ENCODE results near the gene ZFR2. TPM values are rescaled to one million over a fixed set of nuclear protein-coding genes. Genes with fewer than 3 reads are reported as not detected.
"Not testable (repeated sequence)": the region's sequence is repeated elsewhere in the genome, so short reads cannot be mapped to it uniquely, and the experiment has no call there.

The ZFR2 gene
- total RNA-seq, 2 donors from 2014 or later = not detected

DNA sequence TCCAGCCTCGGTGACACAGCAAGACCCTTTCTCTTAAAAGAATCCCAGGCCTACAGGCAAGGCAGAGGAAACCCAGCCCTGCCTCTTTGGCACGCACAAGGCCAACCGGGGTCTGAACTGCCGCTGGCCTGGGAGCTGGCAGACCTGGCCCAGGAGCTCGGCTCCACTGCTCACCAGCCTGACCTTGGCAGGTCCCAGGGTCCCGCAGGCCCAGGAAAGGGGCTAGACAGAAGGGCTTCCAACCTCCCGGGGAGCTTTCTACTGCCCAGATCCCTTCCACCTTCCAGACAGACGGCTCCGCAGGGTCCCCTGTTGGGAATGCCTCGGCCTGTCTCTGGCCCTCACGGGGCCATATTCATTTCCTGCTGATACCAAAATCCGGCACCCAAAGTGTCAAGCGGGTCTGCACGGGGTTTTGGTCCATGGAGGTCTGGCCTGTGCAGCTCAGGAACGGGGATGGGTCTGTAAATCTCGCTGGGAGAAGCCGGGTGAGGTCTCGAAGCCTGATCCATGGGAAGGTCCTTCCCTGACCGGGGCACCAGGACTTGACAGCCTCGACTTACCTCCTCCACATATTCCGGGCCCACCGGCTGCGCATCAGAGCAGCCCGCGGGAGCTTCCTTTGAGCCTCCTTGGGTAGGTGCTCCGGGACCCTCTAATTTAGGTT is 46.0 kb downstream of the ZFR2 start:
- intact Hi-C loops (cut with DNase I, micrococcal nuclease) = no loop called here
- DNase-seq = no peak
- ATAC-seq = no peak

DNA sequence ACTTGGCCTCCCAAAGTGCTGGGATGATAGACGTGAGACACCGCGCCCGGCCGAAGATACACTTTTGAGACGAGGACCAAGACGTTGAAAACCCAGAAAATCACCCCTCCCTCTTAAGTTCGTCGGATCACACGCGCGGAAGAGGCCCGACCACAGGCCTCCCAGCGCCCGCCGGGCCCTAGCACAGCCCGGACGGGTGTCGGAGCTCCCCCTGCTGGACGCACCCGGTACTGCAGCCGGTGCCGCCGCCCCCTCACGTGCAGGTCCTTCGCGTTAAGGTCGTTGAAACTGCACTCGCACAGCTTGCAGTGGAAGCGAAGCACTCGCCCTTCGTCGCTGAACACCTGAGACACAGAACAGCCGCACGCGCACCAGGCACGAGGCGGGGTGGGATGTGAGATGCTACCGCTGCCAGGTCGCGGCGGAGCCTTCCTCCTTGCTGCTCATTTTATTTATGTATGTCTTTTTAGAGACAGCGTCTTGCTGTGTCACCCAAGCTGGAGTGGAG is 46.9 kb downstream of the ZFR2 start:
- intact Hi-C loops (cut with DNase I, micrococcal nuclease) = no loop called here
- peak in 1 of 2 donors; percentile 77 for DNase-seq
- ATAC-seq = peak; percentile 86

DNA sequence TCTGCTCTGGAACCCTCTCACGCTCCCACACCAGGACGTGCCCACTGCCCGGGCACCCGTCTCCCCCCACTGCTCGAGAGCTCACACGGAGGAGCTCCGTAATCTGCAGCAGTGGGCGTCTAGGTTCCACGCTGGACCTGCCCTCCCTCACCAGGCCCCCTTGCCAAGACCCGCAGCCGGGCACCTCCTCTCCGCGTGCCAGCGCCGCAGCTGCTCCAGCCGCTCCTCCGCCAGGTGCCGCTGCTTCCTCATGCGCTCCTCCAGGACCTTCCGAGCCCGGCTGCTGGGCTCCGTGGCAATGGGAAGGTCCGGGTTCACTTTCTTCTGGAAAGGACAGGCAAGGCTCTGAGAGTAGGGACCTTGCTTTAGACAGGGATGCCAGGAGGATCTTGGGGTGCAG is 47.7 kb downstream of the ZFR2 start:
- ATAC-seq = peak; percentile 48
- intact Hi-C loops (cut with DNase I, micrococcal nuclease) = no loop called here
- DNase-seq = no peak

DNA sequence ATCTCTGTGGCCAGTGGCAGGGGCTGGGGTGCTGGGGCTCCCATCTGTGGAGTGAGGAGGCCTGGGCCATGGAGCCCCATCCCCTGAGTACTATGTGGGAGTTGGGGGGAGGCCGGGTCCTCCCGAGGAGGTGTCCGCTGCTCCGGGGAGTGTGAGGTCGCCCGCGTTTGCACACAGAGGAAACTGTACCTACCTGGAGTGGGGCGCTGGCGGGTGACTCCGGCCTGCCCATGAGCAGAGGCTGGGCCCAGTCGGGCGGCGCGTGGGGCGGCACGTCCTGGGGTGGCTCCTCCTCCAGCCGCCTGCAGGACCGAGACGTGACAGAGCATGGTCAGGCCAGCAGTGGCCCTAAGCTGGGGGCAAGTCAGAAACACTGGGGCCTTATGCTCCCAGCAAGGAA is 48.8 kb downstream of the ZFR2 start:
- DNase-seq (no peak), ATAC-seq (no peak)
- intact Hi-C loops (cut with DNase I, micrococcal nuclease) = no loop called here

DNA sequence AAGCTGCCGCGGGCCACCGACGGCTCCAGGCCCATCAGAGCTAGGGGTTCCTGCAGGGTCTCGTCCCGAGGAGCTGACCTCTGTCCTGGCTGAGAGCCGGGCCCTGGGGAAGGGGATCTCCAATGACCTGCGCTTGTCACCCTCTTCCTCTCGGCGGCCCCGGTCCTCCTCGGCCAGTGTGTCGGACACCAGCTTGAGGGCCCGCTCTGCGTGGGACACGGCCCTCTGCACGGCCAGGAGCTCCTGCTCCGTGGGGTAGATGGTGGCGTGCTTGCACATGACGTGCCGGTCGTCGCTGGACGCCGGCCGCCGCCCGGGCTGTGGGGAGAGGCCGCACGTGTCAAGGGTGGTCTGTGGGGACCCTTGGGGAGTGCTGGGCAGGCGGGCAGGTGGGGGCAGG is 49.9 kb downstream of the ZFR2 start:
- DNase-seq = no peak
- intact Hi-C loops (cut with DNase I, micrococcal nuclease) = no loop called here
- no peak for ATAC-seq

DNA sequence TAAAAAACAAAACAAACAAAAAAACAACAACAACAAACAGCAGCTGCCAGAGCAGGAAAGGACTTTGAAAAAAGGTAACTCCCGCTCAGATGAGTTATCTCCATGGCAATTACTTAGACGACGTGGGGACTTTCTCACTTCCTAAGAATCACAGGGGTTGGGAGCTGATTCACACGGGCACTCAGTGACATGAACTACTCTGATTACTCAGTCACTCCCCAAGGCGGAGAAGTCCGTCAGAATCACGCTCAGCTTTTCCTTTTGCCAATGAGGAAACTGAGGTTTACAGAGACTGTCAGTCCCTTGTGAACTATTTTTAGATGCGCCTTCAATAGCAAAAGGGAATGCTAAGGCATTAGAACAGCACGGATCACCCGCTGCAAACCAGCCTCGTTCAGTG is 50.4 kb downstream of the ZFR2 start:
- no peak for DNase-seq
- intact Hi-C loops (cut with DNase I, micrococcal nuclease) = no loop called here
- ATAC-seq = peak; percentile 38

DNA sequence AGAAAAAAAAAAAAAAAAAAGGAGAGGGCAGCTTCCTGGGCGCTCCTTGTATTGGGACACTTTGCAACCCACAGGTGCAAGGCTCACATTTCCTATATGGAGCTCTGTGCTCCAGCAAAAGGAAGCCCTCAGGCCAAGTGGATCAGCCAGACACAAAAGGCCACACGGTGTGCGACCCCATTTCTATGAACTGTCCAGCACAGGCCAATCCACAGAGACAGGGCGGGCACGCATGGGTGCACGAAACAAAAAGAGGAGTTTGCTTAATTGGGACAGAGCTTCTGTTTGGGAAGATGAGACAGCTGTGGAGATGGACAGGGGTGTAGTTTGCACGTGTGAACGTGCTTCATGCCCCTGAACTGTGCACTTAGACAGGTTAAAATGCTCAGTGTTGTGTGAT is 51.1 kb downstream of the ZFR2 start:
- intact Hi-C loops (cut with DNase I, micrococcal nuclease) = no loop called here

DNA sequence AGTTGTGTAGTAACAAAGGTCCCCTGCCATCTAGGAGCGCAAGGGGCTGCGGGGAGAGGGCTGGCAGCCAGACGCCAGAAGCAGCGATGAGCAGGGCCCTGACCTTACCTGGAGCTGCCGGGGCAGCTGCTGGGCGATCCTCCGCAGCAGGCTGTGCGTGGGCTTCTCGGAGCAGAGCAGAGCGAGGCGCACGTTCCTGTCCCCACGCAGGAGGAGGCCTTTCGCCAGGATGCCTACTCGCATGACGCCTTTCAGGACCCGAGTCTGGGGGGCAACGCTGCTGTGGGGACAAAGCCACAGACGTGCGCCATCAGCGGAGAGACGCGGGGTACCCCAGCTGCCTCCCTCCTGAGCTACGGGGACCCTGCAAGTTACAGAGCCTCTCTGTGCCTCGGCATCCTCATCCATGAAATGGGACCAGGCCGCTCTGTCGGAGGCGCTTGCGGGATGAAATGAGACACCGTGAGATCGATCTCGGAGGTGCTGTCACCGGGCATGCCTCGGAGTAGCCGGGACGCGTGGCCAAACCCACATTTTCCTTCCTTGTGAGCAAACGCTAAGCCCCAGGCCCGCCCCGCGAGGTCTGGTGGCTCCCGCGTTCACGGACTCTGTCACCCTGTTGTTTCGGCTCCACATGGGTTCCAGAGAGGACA is 52.1 kb downstream of the ZFR2 start:
- ATAC-seq (no peak), DNase-seq (no peak)
- intact Hi-C loops (cut with DNase I, micrococcal nuclease) = no loop called here

More for the DNA sequence above, 51.1 kb downstream of the ZFR2 start:
- DNase-seq = no peak
- no peak for ATAC-seq

DNA sequence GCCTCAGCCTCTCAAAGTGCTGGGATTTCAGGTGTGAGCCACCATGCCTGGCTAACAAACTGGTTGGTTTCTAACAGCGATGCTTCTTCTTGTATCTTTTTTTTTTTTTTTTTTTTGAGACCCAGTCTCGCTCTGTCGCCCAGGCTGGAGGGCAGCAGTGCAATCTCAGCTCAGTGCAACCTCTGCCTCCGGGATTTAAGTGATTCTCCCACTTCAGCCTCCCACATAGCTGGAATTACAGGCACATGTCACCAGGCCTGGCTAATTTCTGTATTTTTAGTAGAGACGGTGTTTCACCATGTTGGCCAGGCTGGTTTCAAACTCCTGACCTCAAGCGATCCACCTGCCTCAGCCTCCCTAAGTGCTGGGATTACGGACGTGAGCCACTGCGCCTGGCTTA is 52.7 kb downstream of the ZFR2 start:
- DNase-seq; ATAC-seq; intact Hi-C loops (cut with DNase I, micrococcal nuclease): not testable (repeated sequence)

DNA sequence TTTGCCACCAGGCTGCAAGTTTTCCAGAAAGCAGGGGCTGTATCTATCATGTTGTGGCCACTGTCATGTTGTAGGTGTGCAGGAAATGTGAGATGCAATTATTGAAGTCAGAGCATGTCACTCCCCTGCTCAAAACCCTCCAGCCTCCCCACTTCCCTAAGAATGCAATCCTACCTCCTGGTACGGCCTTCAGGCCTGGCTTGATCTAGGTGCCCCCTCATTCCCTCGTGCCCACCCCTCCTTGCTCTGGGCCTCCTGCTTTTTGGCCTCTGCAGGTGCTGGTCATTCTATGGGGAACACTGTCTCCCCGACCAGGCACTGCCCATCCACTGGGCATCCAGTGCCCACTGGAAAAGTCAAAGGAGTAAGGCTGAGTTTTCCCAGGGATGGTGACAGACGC is 54.2 kb downstream of the ZFR2 start:
- intact Hi-C loops (cut with DNase I, micrococcal nuclease) = no loop called here
- ATAC-seq = no peak
- no peak for DNase-seq

DNA sequence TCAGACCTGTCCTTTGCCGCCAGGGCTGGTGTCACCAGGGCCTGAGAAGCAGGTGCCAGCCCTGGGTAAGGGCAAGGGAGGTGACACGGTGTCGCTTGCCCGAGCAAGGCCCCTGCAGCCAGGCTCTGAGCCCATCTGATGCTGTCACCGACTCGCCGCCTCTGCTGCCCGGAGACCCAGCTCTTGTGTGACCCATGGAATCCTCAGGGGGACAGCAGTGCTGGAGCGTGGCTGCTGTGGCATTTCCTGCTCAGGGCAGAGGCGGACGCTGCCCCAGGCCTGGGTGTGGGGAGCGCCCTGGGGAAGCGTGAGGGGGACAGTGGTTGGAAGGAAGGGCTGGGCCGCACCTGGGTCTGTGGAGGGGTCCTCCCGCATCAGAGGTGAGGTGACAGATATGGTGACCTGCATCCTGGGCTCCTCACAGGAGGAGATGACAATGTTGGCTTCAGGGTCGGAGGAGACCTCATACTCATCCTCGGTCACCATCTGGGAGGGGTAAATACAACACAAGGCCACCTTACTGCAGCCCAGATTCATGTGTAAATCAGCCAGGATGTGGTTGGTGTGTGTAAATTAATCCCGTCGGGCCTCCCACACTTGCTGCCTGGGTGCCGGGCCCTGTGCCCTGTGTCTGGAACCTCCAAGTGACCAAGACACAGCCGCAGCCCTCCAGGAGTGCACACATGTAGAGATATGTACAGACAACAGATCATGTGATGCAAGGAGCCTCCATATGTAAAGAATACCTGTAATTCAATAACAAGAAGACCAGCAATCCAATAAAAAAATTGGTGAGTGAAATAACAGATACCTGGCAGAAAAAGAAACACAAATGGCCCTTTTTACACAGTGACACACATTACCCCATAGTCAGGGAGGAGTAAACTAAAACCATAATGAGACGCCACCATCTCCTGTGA is 55.1 kb downstream of the ZFR2 start:
- intact Hi-C loops (cut with DNase I, micrococcal nuclease) = no loop called here
- DNase-seq (no peak), ATAC-seq (no peak)

DNA sequence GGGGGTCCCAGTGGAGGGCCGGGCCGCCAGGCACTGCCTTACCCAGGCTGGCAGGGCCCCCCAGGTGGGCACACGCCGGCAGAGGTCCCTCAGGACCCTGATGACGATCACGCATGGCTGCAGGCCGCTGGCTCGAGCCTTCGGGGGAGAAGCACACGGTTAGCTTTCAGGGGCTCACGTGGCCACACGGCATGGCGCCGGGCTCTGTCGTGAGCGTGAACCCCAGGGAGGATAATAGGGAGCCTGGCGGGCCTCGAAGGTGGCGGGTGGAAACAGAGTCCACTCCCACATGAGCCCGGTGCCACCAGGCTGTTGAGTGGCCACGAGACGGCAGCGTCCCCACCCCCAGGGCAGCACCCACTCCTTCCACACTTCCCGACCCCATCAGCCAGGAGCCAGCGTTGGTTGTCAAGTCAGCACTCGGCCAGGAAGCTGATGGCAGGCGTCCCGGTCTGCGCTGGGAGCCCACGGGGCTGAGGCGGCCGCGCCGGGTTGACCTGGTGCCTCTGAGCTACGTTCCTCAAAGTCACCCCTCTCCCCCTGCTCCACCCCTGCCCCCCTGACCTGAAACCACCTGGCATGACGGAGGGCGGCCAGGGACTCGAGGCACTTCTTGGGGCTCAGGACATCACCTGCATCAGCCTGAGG is 58.0 kb downstream of the ZFR2 start:
- ATAC-seq = no peak
- no peak for DNase-seq

DNA sequence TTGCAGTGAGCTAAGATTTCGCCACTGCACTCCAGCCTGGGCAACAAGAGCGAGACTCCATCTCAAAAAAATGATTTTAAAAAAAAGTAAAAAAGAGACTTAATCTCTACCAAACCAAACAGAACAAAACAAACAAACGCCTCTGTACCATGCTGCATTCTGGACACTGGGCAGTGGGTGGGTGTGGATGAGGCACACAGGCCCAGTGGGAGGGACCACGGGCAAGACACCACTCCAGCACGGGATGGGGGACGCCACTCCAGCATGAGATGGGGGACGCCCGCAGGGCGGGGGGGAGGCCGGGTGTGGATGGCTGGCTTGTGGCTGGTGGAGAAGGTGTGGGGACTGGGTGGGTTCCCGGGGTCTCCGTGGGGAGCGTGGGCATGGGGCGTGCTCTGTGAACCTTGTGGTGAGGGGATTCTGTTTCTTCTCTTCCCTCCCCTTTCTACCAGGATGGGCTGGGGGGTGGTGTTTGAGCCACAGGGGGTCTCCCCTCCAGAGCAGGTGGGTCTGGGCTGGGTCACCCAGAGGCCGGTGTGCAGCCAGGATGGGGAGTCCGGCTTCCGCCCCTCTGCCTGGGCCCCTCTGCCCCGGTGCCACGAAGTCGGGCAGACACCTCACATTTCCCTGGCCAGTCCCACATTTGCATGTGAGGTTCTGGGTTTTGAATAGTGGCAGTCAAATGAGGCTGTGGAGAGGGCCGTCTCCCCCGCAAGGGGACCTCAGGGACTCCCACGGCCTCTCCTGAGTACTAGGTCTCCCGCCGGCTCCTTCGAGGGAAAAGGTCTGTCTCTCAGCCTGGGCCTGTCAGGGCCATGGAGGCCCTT is 58.7 kb downstream of the ZFR2 start:
- ATAC-seq (no peak), DNase-seq (no peak)
- intact Hi-C loops (cut with DNase I, micrococcal nuclease) = no loop called here

More for the DNA sequence above, 58.0 kb downstream of the ZFR2 start:
- intact Hi-C loops (cut with DNase I, micrococcal nuclease) = no loop called here

DNA sequence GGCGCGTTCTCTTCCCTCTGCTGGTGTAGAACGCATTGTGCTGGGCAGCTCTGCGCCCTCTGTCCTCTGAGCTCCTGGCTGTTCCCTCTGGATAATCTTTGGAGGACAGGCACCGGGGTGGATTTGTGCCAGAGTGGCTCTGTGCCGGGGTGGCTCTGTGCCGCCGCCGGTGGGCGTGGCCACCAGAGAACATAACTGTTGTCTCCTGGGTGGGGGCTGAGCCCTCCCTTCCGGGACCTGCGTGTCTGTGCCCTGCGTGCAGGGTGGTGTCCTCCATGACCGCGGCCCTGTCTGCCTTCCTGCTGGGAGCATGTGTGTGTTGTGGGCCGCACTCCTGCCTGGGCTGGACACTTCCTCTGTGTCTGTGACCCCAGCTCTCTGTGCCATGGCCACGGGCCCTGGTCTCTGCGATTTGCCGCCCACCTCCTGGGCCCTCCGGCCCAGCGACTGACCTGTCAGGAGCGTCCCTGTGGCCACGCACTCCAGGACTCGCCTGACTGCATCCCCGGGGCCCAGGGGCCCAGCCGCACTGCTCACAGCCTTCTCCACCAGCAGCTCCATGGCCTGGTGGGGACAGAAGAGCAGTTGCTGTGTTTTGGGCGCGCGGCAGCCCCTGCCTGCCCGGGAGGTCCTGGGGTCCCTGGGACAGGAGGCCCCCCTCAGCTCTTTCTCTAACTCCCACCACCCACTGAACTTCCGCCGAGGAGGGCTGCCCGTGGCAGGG is 60.3 kb downstream of the ZFR2 start:
- DNase-seq = no peak
- no peak for ATAC-seq
- intact Hi-C loops (cut with DNase I, micrococcal nuclease) = no loop called here

DNA sequence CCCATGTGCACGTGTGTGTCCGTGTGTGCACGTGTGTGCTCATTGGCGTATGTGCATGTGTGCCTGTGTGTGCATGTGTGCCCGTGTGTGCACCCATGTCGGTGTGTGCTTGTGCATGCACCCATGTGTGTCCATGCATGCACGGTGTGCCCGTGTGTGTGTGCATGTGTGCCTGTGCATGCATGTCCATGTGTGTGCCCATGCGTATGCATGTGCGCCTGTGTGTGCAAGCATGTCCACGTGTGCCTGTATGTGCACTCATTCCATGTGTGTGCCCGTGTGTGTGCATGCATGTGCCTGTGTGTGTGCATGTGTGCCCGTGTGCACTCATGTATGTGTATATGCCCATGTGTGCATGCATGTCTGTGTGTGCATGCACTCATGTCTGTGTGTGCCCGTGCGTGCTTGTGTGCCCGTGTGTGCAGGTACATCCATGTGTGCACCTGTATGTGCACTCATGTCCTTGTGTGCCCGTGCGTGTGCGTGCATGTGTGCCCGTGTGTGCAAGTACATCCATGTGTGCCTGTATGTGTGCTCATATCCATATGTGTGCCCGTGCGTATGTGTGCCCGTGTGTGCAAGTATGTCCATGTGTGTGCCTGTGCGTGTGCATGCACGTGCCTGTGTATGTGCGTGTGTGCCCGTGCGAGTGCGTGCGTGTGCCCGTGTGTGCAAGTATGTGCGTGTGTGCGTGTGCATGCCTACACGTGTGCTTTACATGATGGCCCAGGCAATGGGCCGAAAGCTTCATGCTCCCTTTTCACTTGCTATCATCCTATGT is 61.1 kb downstream of the ZFR2 start:
- intact Hi-C loops (cut with DNase I, micrococcal nuclease) = no loop called here
- ATAC-seq (no peak), DNase-seq (no peak)

DNA sequence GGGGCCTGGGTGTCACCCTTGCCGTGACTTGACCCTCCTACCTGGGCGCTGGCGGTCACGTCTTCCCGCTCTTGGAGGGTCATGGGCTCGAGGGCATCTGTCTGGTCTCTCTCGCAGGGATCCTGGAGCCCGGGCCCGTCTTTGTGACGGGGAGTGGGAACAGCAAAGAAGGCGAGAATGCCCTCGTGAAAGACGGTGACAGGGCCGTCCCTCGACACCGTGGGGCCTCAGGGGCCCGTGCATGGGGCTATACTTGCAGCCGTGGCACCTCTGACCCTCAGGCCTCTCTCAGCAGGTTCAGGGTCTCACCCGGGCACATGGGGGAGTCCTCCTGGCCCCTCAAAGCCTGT is 61.7 kb downstream of the ZFR2 start:
- no peak for DNase-seq
- no peak for ATAC-seq
- intact Hi-C loops (cut with DNase I, micrococcal nuclease) = no loop called here

DNA sequence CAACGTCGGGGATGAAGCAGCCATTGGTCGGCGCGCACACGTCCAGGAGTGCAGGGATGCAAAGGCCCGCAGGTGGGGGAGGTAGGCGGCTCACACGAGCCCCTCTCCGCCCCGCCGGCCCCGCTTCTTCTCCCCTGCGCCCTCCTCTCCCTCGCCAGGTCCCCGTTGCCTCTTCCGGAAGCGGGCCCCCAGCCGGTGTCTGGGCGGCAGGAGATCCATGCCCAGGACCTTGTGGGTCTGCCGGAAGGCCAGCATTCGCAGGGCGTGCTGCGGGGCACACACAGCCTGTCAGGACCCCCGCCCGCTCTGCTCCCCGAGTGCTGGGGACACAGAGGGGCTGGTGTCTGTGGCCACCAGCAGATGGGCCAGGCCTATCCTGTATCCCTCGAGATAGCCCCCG is 63.0 kb downstream of the ZFR2 start:
- intact Hi-C loops (cut with DNase I, micrococcal nuclease) = no loop called here
- no peak for ATAC-seq
- DNase-seq = no peak

Measured in left colon (tissue), 2 donors.